T-helper 9 cell (primary cell): ENCODE measurements around the gene PRR12.
"Not testable (repeated sequence)": the region's sequence is repeated elsewhere in the genome, so short reads cannot be mapped to it uniquely, and the experiment has no call there.

Experiments
- DNase-seq: peaks from one replicate; pipeline ENCODE4 v3.0.0-alpha.2; 2020

Gene PRR12

GRCh38 chr19:49624967-49625910, 34.3 kb downstream of the PRR12 start:
- no peak for DNase-seq

- DNase-seq: no peak
Observed at GRCh38 chr19:49626226-49626625, 35.2 kb downstream of the PRR12 start.

GRCh38 chr19:49629659-49630058, 38.7 kb downstream of the PRR12 start:
- DNase-seq: no peak

GRCh38 chr19:49631014-49631588, 40.1 kb downstream of the PRR12 start:
- no peak for DNase-seq

- no peak for DNase-seq
Observed at GRCh38 chr19:49631610-49632192, 40.7 kb downstream of the PRR12 start.

GRCh38 chr19:49632576-49632975, 41.6 kb downstream of the PRR12 start:
- DNase-seq: no peak

GRCh38 chr19:49633273-49633672, 42.3 kb downstream of the PRR12 start:
- not testable (repeated sequence) for DNase-seq

- no peak for DNase-seq
Observed at GRCh38 chr19:49635530-49636232, 44.7 kb downstream of the PRR12 start.

- DNase-seq: no peak
Observed at GRCh38 chr19:49636233-49636932, 45.4 kb downstream of the PRR12 start.

GRCh38 chr19:49637821-49638738, 47.1 kb downstream of the PRR12 start:
- DNase-seq: no peak

GRCh38 chr19:49639401-49640112, 48.6 kb downstream of the PRR12 start:
- no peak for DNase-seq

GRCh38 chr19:49640113-49640898, 49.3 kb downstream of the PRR12 start, which contains the start of gene RRAS:
Gene RRAS, minus strand, starts transcription at chr19:49640143. Its CDS starts 45 bp downstream, at chr19:49640098.
- peak; percentile 99 for DNase-seq

GRCh38 chr19:49641688-49642491, 50.9 kb downstream of the PRR12 start, which contains the start of gene SCAF1:
Gene SCAF1, plus strand, starts transcription at chr19:49642209. Its CDS starts 2,818 bp downstream, at chr19:49645027.
- peak; percentile 97 for DNase-seq

- DNase-seq: no peak
Observed at GRCh38 chr19:49642492-49643035, 51.6 kb downstream of the PRR12 start.

- no peak for DNase-seq
Observed at GRCh38 chr19:49643466-49643865, 52.5 kb downstream of the PRR12 start.

GRCh38 chr19:49645592-49645991, 54.6 kb downstream of the PRR12 start:
- DNase-seq: no peak

GRCh38 chr19:49645995-49646394, 55.0 kb downstream of the PRR12 start:
- no peak for DNase-seq

GRCh38 chr19:49646586-49646985, 55.6 kb downstream of the PRR12 start:
- no peak for DNase-seq
